HUES48 (cell line): ENCODE data around the gene SDSL.

Experiments
- H3K27ac ChIP-seq: one replicate; pipeline ENCODE4 v1.7.0; 2013; ENCODE audit warnings: low read depth, low read length, inconsistent platforms
- H3K27me3 ChIP-seq: 2 replicates; pipeline ENCODE4 v1.6.1; 2013; ENCODE audit warnings: mild to moderate bottlenecking, low read length; ENCODE audit not compliant: control insufficient read depth, insufficient read depth
- H3K36me3 ChIP-seq: 2 replicates; pipeline ENCODE4 v1.6.1; 2013; ENCODE audit warnings: low read length; ENCODE audit not compliant: control insufficient read depth, insufficient read depth
- H3K4me1 ChIP-seq: 2 replicates; pipeline ENCODE4 v1.6.1; 2013; ENCODE audit warnings: mild to moderate bottlenecking, low read length; ENCODE audit not compliant: control insufficient read depth, insufficient read depth
- H3K4me3 ChIP-seq: 2 replicates; pipeline ENCODE4 v1.5.1; 2013; ENCODE audit warnings: mild to moderate bottlenecking, low read depth, low read length
- H3K9ac ChIP-seq: 2 replicates; pipeline ENCODE4 v1.6.1; 2013; ENCODE audit warnings: mild to moderate bottlenecking, low read depth, low read length, moderate library complexity
- H3K9me3 ChIP-seq: 2 replicates; pipeline ENCODE4 v1.6.1; 2013; ENCODE audit warnings: low read length; ENCODE audit not compliant: control insufficient read depth, insufficient read depth

Gene SDSL

GRCh38 chr12:113456199-113456598, 34.0 kb downstream of the SDSL start:
- H3K9me3 ChIP-seq = no peaks in the 10 kb centered on the region
- H3K27me3 ChIP-seq = peaks cover 17% of the 10 kb centered on the region
- H3K4me3 ChIP-seq = no peak overlapping the region
- H3K36me3 ChIP-seq = no peaks in the 10 kb centered on the region
- H3K27ac ChIP-seq = no peak overlapping the region
- H3K9ac ChIP-seq = no peak overlapping the region
- H3K4me1 ChIP-seq = peaks cover 6% of the 10 kb centered on the region; the same call in 1 of the 2 replicates

DNA sequence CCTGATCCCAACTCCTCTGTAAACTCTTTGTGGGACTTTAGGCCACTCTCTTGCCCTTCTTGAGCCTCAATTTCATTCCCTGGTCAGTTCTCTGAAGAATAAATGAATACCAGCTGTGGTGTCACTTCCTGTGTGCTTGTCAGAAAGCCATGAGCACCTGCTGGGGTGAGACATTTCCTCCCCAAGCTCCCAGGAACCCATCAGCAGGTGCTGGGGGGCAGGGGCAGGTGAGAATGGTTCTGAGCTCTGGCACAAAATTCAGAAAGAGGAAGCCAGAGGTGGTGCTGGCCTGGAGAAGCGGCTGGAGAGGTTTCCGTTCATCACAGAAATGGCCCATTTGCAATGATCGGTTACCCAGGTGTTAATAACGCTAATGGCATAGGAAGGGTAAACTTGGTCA, 34.6 kb downstream of the SDSL start:
- H3K4me3 ChIP-seq = no peak overlapping the region
- no peak overlapping the region for H3K27ac ChIP-seq
- peaks cover 6% of the 10 kb centered on the region; the same call in 1 of the 2 replicates for H3K4me1 ChIP-seq
- no peak overlapping the region for H3K9ac ChIP-seq
- H3K36me3 ChIP-seq = no peaks in the 10 kb centered on the region
- H3K27me3 ChIP-seq = peaks cover 23% of the 10 kb centered on the region
- H3K9me3 ChIP-seq = no peaks in the 10 kb centered on the region

DNA sequence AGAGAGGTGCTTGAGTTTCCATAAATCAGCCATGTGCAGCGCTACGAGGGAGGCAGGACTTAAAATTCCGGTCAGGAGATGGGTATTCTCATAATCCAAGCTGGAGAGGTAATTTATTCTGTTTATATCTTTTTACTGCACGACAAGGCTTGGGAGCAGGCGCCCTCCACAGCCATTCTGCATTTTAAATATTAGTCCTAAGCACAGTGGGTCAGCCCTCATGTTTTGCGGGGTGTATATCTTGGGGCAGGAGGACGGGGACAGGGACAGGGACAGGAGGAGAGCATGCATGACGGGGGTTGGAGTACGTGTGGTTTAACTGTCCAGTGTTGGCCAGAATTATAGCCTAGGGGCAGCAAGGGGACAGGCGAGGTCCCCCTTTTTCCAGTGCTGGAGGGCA, 35.0 kb downstream of the SDSL start:
- Histone ChIP-seq H3K27ac (no peak overlapping the region), H3K4me3 (no peak overlapping the region), H3K4me1 (peaks cover 6% of the 10 kb centered on the region; the same call in 1 of the 2 replicates), H3K27me3 (peaks cover 27% of the 10 kb centered on the region), H3K9me3 (no peaks in the 10 kb centered on the region), H3K36me3 (no peaks in the 10 kb centered on the region), H3K9ac (no peak overlapping the region)

DNA sequence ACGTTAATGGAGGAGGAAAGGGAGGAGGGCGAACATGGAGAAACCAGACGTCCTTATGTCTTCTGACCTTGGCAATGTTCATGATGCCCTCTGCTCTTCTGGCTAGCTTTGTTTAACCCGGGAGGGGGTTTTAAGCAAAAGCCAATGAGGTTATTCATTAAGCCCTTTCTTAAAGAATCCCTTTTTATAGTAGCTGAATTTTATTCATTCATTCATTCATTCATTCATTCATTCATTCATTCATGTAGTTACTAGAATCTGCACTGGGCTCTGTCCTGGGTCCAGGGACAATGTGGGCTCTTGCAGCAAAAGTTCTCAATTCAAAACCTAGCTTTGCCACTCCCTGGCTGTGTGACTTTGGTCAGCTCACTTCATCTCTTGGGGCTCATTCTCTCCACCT, 35.5 kb downstream of the SDSL start:
- Histone ChIP-seq H3K4me1 (peaks cover 6% of the 10 kb centered on the region; the same call in 1 of the 2 replicates), H3K27ac (no peak overlapping the region)

GRCh38 chr12:113459981-113460380, 37.8 kb downstream of the SDSL start:
- Histone ChIP-seq H3K27me3 (peaks cover 55% of the 10 kb centered on the region), H3K36me3 (no peaks in the 10 kb centered on the region), H3K4me3 (no peak overlapping the region), H3K9me3 (no peaks in the 10 kb centered on the region), H3K27ac (no peak overlapping the region), H3K9ac (no peak overlapping the region), H3K4me1 (peaks cover 16% of the 10 kb centered on the region)

More for the DNA sequence above, 35.5 kb downstream of the SDSL start:
- no peaks in the 10 kb centered on the region for H3K9me3 ChIP-seq
- H3K4me3 ChIP-seq = no peak overlapping the region
- H3K9ac ChIP-seq = no peak overlapping the region
- no peaks in the 10 kb centered on the region for H3K36me3 ChIP-seq
- peaks cover 32% of the 10 kb centered on the region for H3K27me3 ChIP-seq

GRCh38 chr12:113461666-113462065, 39.5 kb downstream of the SDSL start:
- peaks cover 26% of the 10 kb centered on the region for H3K4me1 ChIP-seq
- no peak overlapping the region for H3K9ac ChIP-seq
- no peak overlapping the region for H3K4me3 ChIP-seq
- H3K9me3 ChIP-seq = no peaks in the 10 kb centered on the region
- H3K27ac ChIP-seq = no peak overlapping the region
- H3K27me3 ChIP-seq = peaks cover 72% of the 10 kb centered on the region
- H3K36me3 ChIP-seq = peaks cover 1% of the 10 kb centered on the region; the same call in 1 of the 2 replicates

DNA sequence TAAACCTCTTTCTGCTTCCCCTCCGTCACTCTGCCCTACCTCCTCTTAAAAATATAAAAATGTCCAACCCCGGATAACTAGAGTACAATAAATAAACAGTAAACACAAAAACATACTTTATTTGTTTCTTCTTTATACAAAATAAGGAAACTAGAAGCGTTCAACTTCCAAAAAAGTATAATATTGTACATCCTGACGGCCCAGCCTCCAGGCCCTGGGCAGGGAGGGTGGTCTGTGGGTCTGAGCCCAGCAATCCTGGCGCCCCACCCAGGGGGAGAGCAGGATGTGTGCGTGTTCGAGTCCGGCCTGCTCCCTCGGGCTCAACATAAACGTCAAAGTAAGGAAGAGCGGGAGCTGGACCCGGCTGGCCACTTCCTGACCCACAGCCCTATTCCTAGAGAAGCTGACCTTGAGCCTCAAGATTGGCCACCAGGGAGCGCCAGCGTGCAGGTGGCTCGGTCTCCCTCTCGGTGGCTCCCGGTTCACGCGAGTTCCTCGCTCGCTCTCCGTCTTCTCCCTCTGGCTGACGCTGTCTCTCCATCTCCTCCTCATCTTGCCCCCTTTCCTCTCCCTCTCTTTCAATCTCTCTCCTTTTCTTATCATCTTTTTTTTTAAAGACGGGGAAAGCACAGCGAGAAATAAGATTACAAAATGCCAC, 40.1 kb downstream of the SDSL start:
- peak overlapping the region; percentile 45 for H3K4me3 ChIP-seq
- peaks cover 78% of the 10 kb centered on the region for H3K27me3 ChIP-seq
- H3K36me3 ChIP-seq = peaks cover 4% of the 10 kb centered on the region; the same call in 1 of the 2 replicates
- no peaks in the 10 kb centered on the region for H3K9me3 ChIP-seq
- peaks cover 32% of the 10 kb centered on the region for H3K4me1 ChIP-seq
- no peak overlapping the region for H3K27ac ChIP-seq
- H3K9ac ChIP-seq = no peak overlapping the region

DNA sequence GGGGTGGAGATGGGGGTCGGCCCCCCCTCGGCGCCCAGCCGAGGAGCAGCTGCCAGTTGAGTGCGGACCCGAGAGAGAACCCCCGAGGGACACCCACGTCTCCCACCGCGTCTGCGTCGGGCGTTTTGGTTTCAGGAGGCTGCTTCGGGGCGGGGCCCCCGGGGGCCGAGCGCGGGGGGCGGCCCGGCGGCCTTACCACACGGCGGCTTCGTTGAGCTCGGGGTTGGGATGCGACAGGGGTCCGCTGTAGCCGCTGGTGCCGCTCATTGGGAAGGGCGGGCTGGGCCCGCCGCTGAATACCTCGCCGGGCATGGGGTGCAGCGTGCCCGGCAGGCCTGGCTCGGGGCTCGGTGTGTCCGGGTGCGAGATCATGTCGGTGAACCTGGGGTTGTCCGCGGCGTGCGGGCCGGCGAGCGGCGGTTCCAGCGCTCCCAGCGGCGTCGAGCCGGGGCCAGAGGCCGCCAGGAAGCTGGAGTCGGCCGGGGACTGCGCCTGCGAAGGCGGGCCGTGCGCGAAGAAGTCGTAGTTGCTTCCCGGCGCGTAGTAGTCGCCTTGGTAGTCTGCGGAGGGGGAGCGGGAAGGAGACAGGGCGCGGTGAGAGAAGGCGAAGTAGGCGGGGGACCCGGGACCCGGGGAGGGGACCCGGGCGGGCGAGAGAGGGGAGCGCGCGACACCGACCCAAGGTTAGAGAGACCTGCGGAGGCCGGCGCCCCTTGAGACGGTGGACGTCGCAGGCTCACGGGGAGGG, 41.0 kb downstream of the SDSL start:
- Histone ChIP-seq H3K4me1 (peaks cover 39% of the 10 kb centered on the region), H3K9me3 (no peaks in the 10 kb centered on the region), H3K4me3 (peak overlapping the region; percentile 64), H3K9ac (no peak overlapping the region), H3K27me3 (peaks cover 87% of the 10 kb centered on the region), H3K36me3 (peaks cover 4% of the 10 kb centered on the region; the same call in 1 of the 2 replicates), H3K27ac (no peak overlapping the region)

DNA sequence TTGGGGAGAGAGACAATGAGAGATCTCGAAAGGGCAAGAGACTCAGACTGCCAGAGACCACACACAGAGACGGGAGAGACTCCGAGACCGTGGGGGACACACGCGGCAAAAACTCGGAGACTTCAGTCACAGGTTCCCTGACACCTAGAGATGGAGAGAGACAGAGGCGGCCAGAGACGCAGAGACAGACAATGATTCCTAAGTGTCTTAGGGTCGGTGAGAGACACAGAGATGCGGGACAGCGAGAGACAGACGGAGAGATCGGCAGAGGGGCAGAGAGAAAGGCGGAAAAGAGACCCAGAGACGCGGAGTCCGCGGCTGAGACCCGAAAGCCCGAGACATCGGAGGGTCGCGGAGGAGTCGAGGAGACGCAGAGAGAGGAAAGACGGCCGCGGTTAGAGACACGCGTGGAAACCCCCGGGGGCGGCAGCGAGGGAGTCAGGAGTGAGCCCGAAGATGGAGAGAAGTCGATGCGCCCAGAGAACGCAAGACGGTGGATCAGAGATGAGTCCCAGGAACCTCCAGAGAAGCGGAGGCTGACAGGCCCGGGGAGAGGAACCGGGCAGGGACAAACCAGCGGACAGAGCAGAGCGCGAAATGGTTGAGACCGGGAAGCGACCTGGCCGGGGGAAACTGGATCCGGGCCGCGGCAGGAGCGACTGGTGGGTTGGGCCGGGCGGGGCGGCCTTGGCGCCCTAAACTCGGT, 41.7 kb downstream of the SDSL start:
- no peak overlapping the region for H3K9ac ChIP-seq
- peak overlapping the region; percentile 64 for H3K4me3 ChIP-seq

DNA sequence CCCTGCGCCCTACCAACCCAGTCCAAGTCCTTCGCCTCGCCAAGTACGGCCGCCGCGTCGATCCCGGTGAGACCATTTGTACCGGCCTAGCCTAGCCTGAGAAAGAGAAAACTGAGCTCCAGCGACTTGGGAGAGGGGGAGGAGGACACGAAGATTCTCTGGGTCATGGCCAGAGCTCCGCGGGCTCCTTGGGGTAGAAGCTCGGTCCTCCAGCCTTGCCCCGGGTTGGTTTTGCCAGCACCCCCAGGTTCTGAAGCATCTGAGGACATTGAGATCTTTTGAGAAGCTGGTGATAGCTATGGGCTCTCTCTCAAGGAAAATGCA, 42.2 kb downstream of the SDSL start:
- H3K27me3 ChIP-seq = peaks cover 95% of the 10 kb centered on the region
- peaks cover 50% of the 10 kb centered on the region for H3K4me1 ChIP-seq
- peak overlapping the region; percentile 64; the same call in 1 of the 2 replicates for H3K4me3 ChIP-seq
- H3K27ac ChIP-seq = no peak overlapping the region
- H3K9me3 ChIP-seq = no peaks in the 10 kb centered on the region
- peaks cover 4% of the 10 kb centered on the region; the same call in 1 of the 2 replicates for H3K36me3 ChIP-seq
- H3K9ac ChIP-seq = no peak overlapping the region

More for the DNA sequence above, 41.7 kb downstream of the SDSL start:
- Histone ChIP-seq H3K4me1 (peaks cover 45% of the 10 kb centered on the region), H3K27ac (no peak overlapping the region), H3K36me3 (peaks cover 4% of the 10 kb centered on the region; the same call in 1 of the 2 replicates), H3K27me3 (peaks cover 91% of the 10 kb centered on the region), H3K9me3 (no peaks in the 10 kb centered on the region)
